Right lobe of liver (tissue), 6 donors: ENCODE results near the gene STXBP3. TPM values are rescaled to one million over a fixed set of nuclear protein-coding genes. Genes with fewer than 3 reads are reported as not detected.
"Not testable (repeated sequence)": the region's sequence is repeated elsewhere in the genome, so short reads cannot be mapped to it uniquely, and the experiment has no call there.

Experiments used
- ATAC-seq, 4 donors: fragments of 200-7000 bp; cut with Tn5 transposase; one replicate each; pipeline ENCODE4 v1.9.1; 2020; ENCODE audit warnings: mild to moderate bottlenecking in 4 of 4, moderate library complexity in 4 of 4
- DNase-seq, 3 donors: peaks; one replicate each; pipeline ENCODE4 v3.0.0-alpha.2; 2020
- H3K27ac ChIP-seq, 3 donors: fragments of 200-600 bp; one replicate each; pipeline ENCODE4 v1.8.0; 2022
- H3K27me3 ChIP-seq, 2 donors: fragments of 200-600 bp; one replicate each; pipeline ENCODE4 v1.8.0; 2022
- H3K36me3 ChIP-seq, 4 donors: fragments of 200-600 bp; sonication (generic) in 1 of 4; one replicate each; pipeline versions ENCODE4 v1.5.1 to v1.8.0; 2017 to 2022; ENCODE audit warnings: control low read depth in 1 of 4
- H3K4me1 ChIP-seq, 4 donors: fragments of 200-600 bp; sonication (generic) in 1 of 4; one replicate each; pipeline versions ENCODE4 v1.5.1 to v1.8.0; 2017 to 2022; ENCODE audit warnings: control low read depth in 1 of 4
- H3K4me3 ChIP-seq, 3 donors: fragments of 200-600 bp; one replicate each; pipeline ENCODE4 v1.8.0; 2022
- H3K9me3 ChIP-seq, 4 donors: fragments of 200-600 bp; sonication (generic) in 1 of 4; one replicate each; pipeline versions ENCODE4 v1.5.1 to v1.8.0; 2017 to 2022; ENCODE audit warnings: control low read depth in 1 of 4
- CTCF ChIP-seq, 4 donors: fragments of 200-600 bp in 3 of 4; fragments of 450-650 bp in 1 of 4; IDR thresholded peaks; one replicate each; pipeline versions ENCODE4 v1.5.1 to v1.8.0; 2016 to 2022; ENCODE audit warnings: antibody characterized with exemption in 4 of 4, mild to moderate bottlenecking in 2 of 4
- POLR2A ChIP-seq: fragments of 450-650 bp; IDR thresholded peaks from one replicate; pipeline ENCODE4 v1.6.1; 2017; ENCODE audit warnings: antibody characterized with exemption, mild to moderate bottlenecking
- WGBS: methylation state at CpG from one replicate; pipeline ENCODE4 v1.1.6; 2018; ENCODE audit warnings: low coverage, low lambda C conversion rate; ENCODE audit not compliant: insufficient coverage; ENCODE audit errors: missing lambda C conversion rate; 5-methylcytosine and 5-hydroxymethylcytosine counted together
- intact Hi-C, 2 donors: fragments of 100-400 bp; cut with DNase I; formaldehyde crosslinking; loops; one replicate each; pipeline versions ENCODE4 v1.11.2 to v1.14.1; 2022
- total RNA-seq, 6 experiments: library from RNA; depleted of rRNA in 2 of 6; stranded (reverse); fragments of >200 nt in 2 of 6; fragmentation: NEBNext Ultra II Directional in 3 of 6; extraction: Animal tissue kit (Norgen Biotek cat#: 25700) in 3 of 6; gene quantifications; one replicate each; pipeline versions ENCODE4 v1.1.0 to v1.2.4, GENCODE V29; 2016 to 2023
- donor health status: DM: no; HTN: yes; CAD: no.
- donor health status: DM: no; HTN: no; CAD: no.
- donor health status: DM: no; HTN: no; CAD: no.
- donor health status: DM: no; HTN: yes; CAD: no.
- donor health status: DM: no; HTN: yes; CAD: no.

STXBP3 gene
- total RNA-seq, 6 experiments from 2014 or later, result 15.3 to 32.2 (median 22.3) TPM

DNA sequence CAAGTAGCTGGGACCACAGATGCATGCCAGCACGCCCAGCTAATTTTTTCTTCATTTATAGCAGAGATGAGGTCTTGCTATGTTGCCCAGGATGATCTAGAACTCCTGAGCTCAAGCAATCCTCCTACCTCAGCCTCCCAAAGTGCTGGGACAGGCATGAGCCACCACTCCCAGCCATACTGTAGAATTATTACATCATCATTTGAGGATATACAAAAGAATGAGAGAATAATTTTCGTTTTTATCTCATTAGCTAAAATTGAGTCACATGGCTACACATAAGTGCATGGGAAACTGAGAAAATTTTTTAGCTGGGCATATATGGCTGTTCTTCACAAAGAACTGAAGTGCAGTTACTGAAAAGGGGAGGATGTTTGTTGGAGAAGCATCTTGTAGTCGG, 21.2 kb downstream of the STXBP3 start:
- Histone ChIP-seq H3K9me3 (no peaks in the 10 kb centered on the region), H3K4me3 (no peak overlapping the region), H3K36me3 (peaks cover 0 to 9% (median 8%) of the 10 kb centered on the region in 4 donors), H3K4me1 (no peaks in the 10 kb centered on the region), H3K27ac (no peak overlapping the region), H3K27me3 (no peaks in the 10 kb centered on the region)
- DNase-seq, result no peak
- TF ChIP-seq POLR2A, result no peak
- TF ChIP-seq CTCF (IDR thresholded peaks at IDR 0.05), result no peak
- intact Hi-C loops, result no loop called here
- ATAC-seq, result no peak
- 86% methylated on average over 3 of the region's 3 CpGs for WGBS

DNA sequence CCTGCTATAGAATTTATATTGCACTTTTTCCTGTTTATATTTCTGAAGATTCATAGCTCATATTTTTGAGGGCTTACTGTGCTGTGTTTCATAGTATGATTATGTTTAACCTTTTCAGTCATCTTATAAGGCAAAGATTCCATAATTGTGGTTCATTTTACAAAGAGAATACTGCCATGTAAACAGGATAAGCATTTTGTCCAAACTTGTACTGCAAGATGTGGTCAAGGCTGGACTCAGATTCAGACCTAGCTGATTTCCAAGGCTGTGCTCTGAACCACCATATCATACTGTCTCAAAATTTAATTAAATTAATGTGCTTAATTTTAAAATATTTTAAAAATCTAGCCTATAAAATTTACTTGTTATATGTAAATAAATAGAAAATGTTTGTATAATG, 31.4 kb downstream of the STXBP3 start:
- no peak for ATAC-seq
- H3K27me3 ChIP-seq, result no peaks in the 10 kb centered on the region
- no peak overlapping the region for H3K4me3 ChIP-seq
- DNase-seq, result no peak
- peaks cover 0 to 35% (median 15%) of the 10 kb centered on the region in 4 donors for H3K36me3 ChIP-seq
- no peaks in the 10 kb centered on the region for H3K4me1 ChIP-seq
- intact Hi-C loops, result no loop called here
- no peak for TF ChIP-seq POLR2A
- H3K9me3 ChIP-seq, result no peaks in the 10 kb centered on the region
- H3K27ac ChIP-seq, result no peak overlapping the region

DNA sequence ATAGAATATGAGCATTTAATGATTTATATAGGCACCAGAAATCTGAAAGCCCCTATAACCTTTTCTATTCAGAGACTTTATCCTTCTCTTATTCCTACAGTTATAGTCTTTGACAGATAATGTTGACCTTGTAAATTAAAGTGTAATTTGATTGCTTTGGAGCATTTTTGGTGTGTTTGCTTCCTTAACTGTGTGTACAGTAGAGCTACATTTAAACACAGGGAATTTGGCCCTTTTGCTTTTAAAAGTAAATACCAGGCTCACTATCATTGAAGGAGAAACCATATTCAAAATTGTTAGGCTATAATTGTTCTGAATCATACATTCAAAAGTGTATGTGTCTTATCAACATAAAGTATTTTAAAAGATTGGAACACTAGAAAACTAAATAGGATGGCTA, 33.0 kb downstream of the STXBP3 start:
- Histone ChIP-seq H3K9me3 (no peaks in the 10 kb centered on the region), H3K36me3 (peaks cover 0 to 42% (median 14%) of the 10 kb centered on the region in 4 donors), H3K27me3 (no peaks in the 10 kb centered on the region), H3K4me3 (no peak overlapping the region), H3K4me1 (no peaks in the 10 kb centered on the region), H3K27ac (no peak overlapping the region)
- DNase-seq (no peak), ATAC-seq (no peak)
- intact Hi-C loops, result no loop called here
- no peak for TF ChIP-seq CTCF (IDR thresholded peaks at IDR 0.05)
- no peak for TF ChIP-seq POLR2A

DNA sequence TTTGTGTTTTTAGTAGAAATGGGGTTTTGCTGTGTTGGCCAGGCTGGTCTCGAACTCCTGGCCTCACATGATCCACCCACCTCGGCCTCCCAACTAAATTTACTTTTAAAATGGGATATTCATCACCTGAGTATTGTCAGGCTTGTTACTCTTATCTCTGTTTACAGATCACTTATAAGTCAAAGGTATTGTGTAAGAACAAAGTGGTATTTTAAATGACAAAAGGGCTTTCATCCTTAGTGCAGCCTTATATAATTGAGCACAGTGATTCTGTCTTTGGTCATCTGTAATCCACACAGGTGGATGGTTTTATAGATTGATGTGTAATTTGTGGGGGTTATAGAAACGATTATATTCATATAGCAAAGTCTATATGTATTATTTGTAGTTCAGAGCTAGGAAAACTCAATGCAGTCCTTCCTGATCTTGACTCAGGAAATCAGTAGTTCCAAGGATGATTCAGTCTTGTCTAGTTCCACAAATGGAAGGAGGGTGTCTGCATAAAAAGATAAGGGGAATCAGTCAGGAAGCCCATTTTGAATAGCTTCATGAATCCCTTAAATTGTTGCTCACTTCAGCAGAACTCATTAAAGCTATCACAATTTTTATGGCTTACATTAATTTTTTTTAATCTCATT, 34.6 kb downstream of the STXBP3 start:
- H3K9me3 ChIP-seq, result no peaks in the 10 kb centered on the region
- intact Hi-C loops, result no loop called here
- H3K4me3 ChIP-seq, result no peak overlapping the region
- no peaks in the 10 kb centered on the region for H3K4me1 ChIP-seq
- H3K36me3 ChIP-seq, result peaks cover 0 to 41% (median 14%) of the 10 kb centered on the region in 4 donors
- ATAC-seq, result no peak
- no peak overlapping the region for H3K27ac ChIP-seq
- H3K27me3 ChIP-seq, result no peaks in the 10 kb centered on the region
- WGBS, result 95% methylated on average over 3 of the region's 3 CpGs
- TF ChIP-seq POLR2A, result no peak
- TF ChIP-seq CTCF (IDR thresholded peaks at IDR 0.05), result no peak
- DNase-seq, result no peak

- H3K4me1 ChIP-seq, H3K27me3 ChIP-seq, H3K27ac ChIP-seq, intact Hi-C loops, H3K9me3 ChIP-seq, DNase-seq, H3K4me3 ChIP-seq, ATAC-seq: not testable (repeated sequence)
- WGBS, result 86% methylated on average over 1 of the region's 1 CpG
- peaks cover 0 to 36% (median 12%) of the 10 kb centered on the region in 4 donors for H3K36me3 ChIP-seq
These were observed 35.1 kb downstream of the STXBP3 start for GRCh38 chr1:108781575-108781944.

DNA sequence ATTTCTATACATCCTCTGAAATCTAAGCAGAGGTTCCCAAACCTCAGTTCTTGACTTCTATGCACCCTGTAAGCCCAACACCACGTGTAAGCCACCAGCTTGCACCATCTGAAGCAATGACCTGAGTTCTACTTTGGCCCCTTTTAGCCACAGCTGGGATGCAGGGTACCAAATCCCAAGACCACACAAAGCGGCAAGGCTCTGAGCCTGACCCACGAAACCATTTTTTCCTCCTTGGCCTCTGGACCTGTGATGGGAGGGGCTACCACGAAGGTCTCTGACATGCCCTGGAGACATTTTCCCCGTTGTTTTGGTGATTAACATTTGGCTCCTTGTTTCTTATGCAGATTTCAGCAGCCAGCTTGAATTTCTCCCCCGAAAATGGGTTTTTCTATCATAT, 38.8 kb downstream of the STXBP3 start:
- ATAC-seq, result no peak
- no peak overlapping the region for H3K4me3 ChIP-seq
- H3K27me3 ChIP-seq, result no peaks in the 10 kb centered on the region
- TF ChIP-seq POLR2A (no peak), CTCF (IDR thresholded peaks at IDR 0.05) (no peak)
- no peaks in the 10 kb centered on the region for H3K9me3 ChIP-seq
- no peak overlapping the region for H3K27ac ChIP-seq
- peaks cover 0 to 22% (median 7%) of the 10 kb centered on the region in 4 donors for H3K36me3 ChIP-seq
- no peak for DNase-seq
- H3K4me1 ChIP-seq, result no peaks in the 10 kb centered on the region
- intact Hi-C loops, result no loop called here
- WGBS, result 100% methylated on average over 2 of the region's 6 CpGs
